Measurements from ENCODE around the gene KATNAL2.

DNA sequence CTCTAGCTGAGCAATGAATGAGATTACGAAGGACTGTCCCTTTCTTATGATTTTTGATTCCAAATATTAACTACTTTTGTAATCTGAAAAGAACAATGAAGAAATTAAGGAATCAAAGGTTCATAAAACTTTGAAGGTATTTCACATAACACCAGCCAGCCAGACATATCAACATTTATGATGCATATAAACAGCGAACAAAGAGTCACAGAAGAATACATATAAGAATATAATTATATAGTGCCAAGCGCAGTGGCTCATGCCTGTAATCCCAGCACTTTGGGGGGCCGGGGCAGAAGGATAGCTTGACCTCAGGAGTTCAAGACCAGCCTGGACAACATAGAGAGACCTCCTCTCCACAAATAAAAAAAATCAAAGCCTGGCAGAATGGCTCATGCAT is 34.2 kb upstream of the KATNAL2 start:
- TF ChIP-seq TARDBP (IDR thresholded peaks at IDR 0.05): no peak
- TF ChIP-seq BHLHE40 (IDR thresholded peaks at IDR 0.05; ENCODE audit: borderline replicate concordance): no peak
